GM18873 (cell line): ENCODE measurements around the gene DCAF4L1.

Experiments used
- ATAC-seq: cut with Tn5 transposase; IDR thresholded peaks from one replicate; pipeline ENCODE4 v1.9.1; 2021; ENCODE audit warnings: mild to moderate bottlenecking, moderate library complexity, moderate number of reproducible peaks; ENCODE audit not compliant: unreplicated experiment, low FRiP score

Gene DCAF4L1

GRCh38 chr4:41989994-41990364 lies 8.4 kb downstream of the DCAF4L1 start:
- peak; percentile 5 for ATAC-seq

GRCh38 chr4:41990365-41991111 lies 9.0 kb downstream of the DCAF4L1 start, which contains the start of gene SLC30A9:
Gene SLC30A9 (plus strand): TSS chr4:41990530. CDS start chr4:41990652, 122 bp downstream.
- ATAC-seq = peak; percentile 99

GRCh38 chr4:41991916-41992767 lies 10.6 kb downstream of the DCAF4L1 start:
- ATAC-seq = no peak

GRCh38 chr4:41992967-41993857 lies 11.7 kb downstream of the DCAF4L1 start:
- no peak for ATAC-seq

GRCh38 chr4:41994461-41994985 lies 13.0 kb downstream of the DCAF4L1 start:
- no peak for ATAC-seq

- no peak for ATAC-seq
Measured at GRCh38 chr4:41998019-41998418, 16.5 kb downstream of the DCAF4L1 start.

GRCh38 chr4:41999321-41999720 lies 17.8 kb downstream of the DCAF4L1 start:
- no peak for ATAC-seq

- no peak for ATAC-seq
Measured at GRCh38 chr4:42008011-42008786, 26.6 kb downstream of the DCAF4L1 start.

GRCh38 chr4:42015438-42015837 lies 33.9 kb downstream of the DCAF4L1 start:
- ATAC-seq = no peak

- ATAC-seq = no peak
Measured at GRCh38 chr4:42018451-42018850, 36.9 kb downstream of the DCAF4L1 start.
